PC-3 (cell line): ENCODE results near the gene BNIPL. TPM values are rescaled to one million over a fixed set of nuclear protein-coding genes. Genes with fewer than 3 reads are reported as not detected.
A peak's percentile ranks its signal among the peaks of the same experiment; 100 is the strongest.

Source experiments
- ATAC-seq: fragments of 200-7000 bp; cut with Tn5 transposase; 2 replicates; pipeline ENCODE4 v1.9.1; 2020; ENCODE audit warnings: mild to moderate bottlenecking, moderate library complexity
- BruUV-seq: library from RNA; stranded (reverse); fragments of 400-500 nt; replicated peaks from 2 replicates; lab custom pipeline; 2021; lab: Mats Ljungman, UMichigan
- CTCF ChIA-PET: fragments of 300-600 bp; sonication (Branson Sonifier 250); formaldehyde crosslinking; loops from one replicate; lab custom pipeline; 2022; ENCODE audit warnings: antibody characterized with exemption; lab: Charles Lee
- POLR2A ChIA-PET: fragments of 300-600 bp; sonication (Branson Sonifier 250); formaldehyde crosslinking; loops from one replicate; lab custom pipeline; 2022; ENCODE audit warnings: antibody characterized with exemption; ENCODE audit not compliant: unreplicated experiment; lab: Charles Lee
- DNase-seq: peaks from one replicate; pipeline ENCODE4 v3.0.0-alpha.2; 2015
- H2AFZ ChIP-seq: fragments of 300-600 bp; sonication (generic); 2 replicates; pipeline ENCODE4 v1.6.0; 2016; ENCODE audit warnings: antibody characterized with exemption, low read length
- H3F3A ChIP-seq: fragments of 300-600 bp; sonication (generic); one replicate; pipeline ENCODE4 v1.6.0; 2017; ENCODE audit warnings: antibody characterized with exemption, low read length, control low read depth, mild to moderate bottlenecking; ENCODE audit not compliant: unreplicated experiment
- H3K27ac ChIP-seq: fragments of 300-600 bp; sonication (generic); 2 replicates; pipeline ENCODE4 v1.5.1; 2016; ENCODE audit warnings: mild to moderate bottlenecking, low read length
- H3K27me3 ChIP-seq: fragments of 300-600 bp; sonication (generic); 2 replicates; pipeline ENCODE4 v1.6.1; 2016; ENCODE audit warnings: low read length, mixed read lengths
- H3K36me3 ChIP-seq: fragments of 300-600 bp; sonication (generic); 2 replicates; pipeline ENCODE4 v1.6.1; 2016; ENCODE audit warnings: low read depth, mixed run types, low read length, mixed read lengths
- H3K4me1 ChIP-seq: fragments of 300-600 bp; sonication (generic); 2 replicates; pipeline ENCODE4 v1.5.1; 2016; ENCODE audit warnings: low read length; ENCODE audit not compliant: insufficient read depth
- H3K4me2 ChIP-seq: fragments of 300-600 bp; sonication (generic); 2 replicates; pipeline ENCODE4 v1.6.0; 2016; ENCODE audit warnings: low read length
- H3K4me3 ChIP-seq: fragments of 300-600 bp; sonication (generic); 2 replicates; pipeline ENCODE4 v1.5.1; 2016; ENCODE audit warnings: mild to moderate bottlenecking, low read length, mixed read lengths
- H3K79me2 ChIP-seq: fragments of 300-600 bp; sonication (generic); 2 replicates; pipeline ENCODE4 v1.6.1; 2017; ENCODE audit warnings: low read length, mixed read lengths
- H3K9ac ChIP-seq: fragments of 300-600 bp; sonication (generic); 2 replicates; pipeline ENCODE4 v1.6.0; 2016; ENCODE audit warnings: mild to moderate bottlenecking, low read length
- H3K9me2 ChIP-seq: fragments of 300-600 bp; sonication (generic); replicated peaks from 2 replicates; pipeline ENCODE4 v1.6.1; 2016; ENCODE audit warnings: mixed run types, low read length, mixed read lengths
- H3K9me3 ChIP-seq: fragments of 300-600 bp; sonication (generic); 2 replicates; pipeline ENCODE4 v1.6.1; 2016; ENCODE audit warnings: low read length, mixed read lengths
- H4K20me1 ChIP-seq: fragments of 300-600 bp; sonication (generic); 2 replicates; pipeline ENCODE4 v1.6.1; 2016; ENCODE audit warnings: low read length, mixed read lengths
- CTCF ChIP-seq: fragments of 300-600 bp; sonication (generic); conservative IDR thresholded peaks from 2 replicates; pipeline ENCODE4 v1.5.1; 2017; ENCODE audit warnings: antibody characterized with exemption, low read depth, mild to moderate bottlenecking, low read length
- EZH2 ChIP-seq: fragments of 300-600 bp; sonication (generic); IDR thresholded peaks from one replicate; pipeline ENCODE4 v1.6.1; 2017; ENCODE audit warnings: antibody characterized with exemption, mild to moderate bottlenecking, low read length; ENCODE audit not compliant: unreplicated experiment
- EZH2phosphoT487 ChIP-seq: fragments of 300-600 bp; sonication (generic); IDR thresholded peaks from 2 replicates; pipeline ENCODE4 v1.6.1; 2018; ENCODE audit warnings: mild to moderate bottlenecking, antibody characterized with exemption, low read length, borderline replicate concordance
- intact Hi-C: fragments of 100-400 bp; cut with micrococcal nuclease; formaldehyde crosslinking; loops from 2 replicates; pipeline ENCODE4 v1.9.0; 2023
- total RNA-seq: library from RNA; depleted of rRNA; stranded (reverse); fragments of >200 nt; gene quantifications from 2 replicates; pipeline ENCODE4 v1.2.3, GENCODE V29; 2014

Gene BNIPL
- total RNA-seq, 1 experiment from 2014 or later, result 0.51 TPM

DNA sequence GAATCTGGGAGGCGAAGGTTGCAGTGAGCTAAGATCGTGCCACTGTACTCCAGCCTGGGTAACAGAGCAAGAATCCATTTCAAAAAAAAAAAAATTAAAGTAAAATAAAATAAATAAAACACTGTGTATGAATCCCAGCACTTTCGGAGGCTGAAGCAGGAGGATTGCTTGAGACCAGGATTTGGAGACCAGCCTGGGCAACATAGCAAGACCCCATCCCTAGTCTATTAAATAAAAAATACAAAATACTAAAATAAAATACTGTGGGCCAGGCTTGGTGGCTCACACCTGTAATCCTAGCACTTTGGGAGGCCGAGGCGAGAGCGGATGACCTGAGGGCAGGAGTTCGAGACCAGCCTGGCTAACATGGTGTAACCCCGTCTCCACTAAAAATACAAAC, 4.2 kb upstream of the BNIPL start:
- CTCF ChIA-PET, result no interaction called here
- no peak for ATAC-seq
- H2AFZ ChIP-seq, result no peak overlapping the region

GRCh38 chr1:151035167-151035566, 1.2 kb upstream of the BNIPL start:
- no peak for TF ChIP-seq CTCF
- no peak for TF ChIP-seq EZH2phosphoT487
- TF ChIP-seq EZH2, result no peak
- Histone ChIP-seq H3K27ac (no peak overlapping the region), H4K20me1 (no peaks in the 10 kb centered on the region), H3K36me3 (no peaks in the 10 kb centered on the region; the same call in 1 of the 2 replicates), H3K4me3 (no peak overlapping the region), H2AFZ (no peak overlapping the region), H3K9me2 (no peaks in the 10 kb centered on the region), H3K4me1 (peaks cover 5% of the 10 kb centered on the region), H3K79me2 (no peaks in the 10 kb centered on the region), H3K27me3 (no peaks in the 10 kb centered on the region), H3K9me3 (no peaks in the 10 kb centered on the region), H3F3A (no peaks in the 10 kb centered on the region), H3K9ac (no peak overlapping the region), H3K4me2 (no peak overlapping the region)
- ATAC-seq, result no peak
- intact Hi-C loops, result no loop called here
- CTCF ChIA-PET, result no interaction called here
- DNase-seq, result no peak
- POLR2A ChIA-PET, result no interaction called here
- TSS peak; percentile 23 for BruUV-seq

More for the DNA sequence above, 4.2 kb upstream of the BNIPL start:
- Histone ChIP-seq H3K4me1 (peaks cover 5% of the 10 kb centered on the region), H3K9me2 (no peaks in the 10 kb centered on the region), H4K20me1 (no peaks in the 10 kb centered on the region), H3K27ac (no peak overlapping the region), H3F3A (no peaks in the 10 kb centered on the region), H3K4me3 (no peak overlapping the region), H3K79me2 (no peaks in the 10 kb centered on the region), H3K9me3 (no peaks in the 10 kb centered on the region), H3K9ac (no peak overlapping the region), H3K36me3 (peaks cover 6% of the 10 kb centered on the region), H3K27me3 (no peaks in the 10 kb centered on the region), H3K4me2 (no peak overlapping the region)
- POLR2A ChIA-PET, result no interaction called here
- BruUV-seq, result no TSS peak
- no peak for DNase-seq
- intact Hi-C loops, result no loop called here
- TF ChIP-seq EZH2, result no peak
- TF ChIP-seq CTCF, result no peak
- TF ChIP-seq EZH2phosphoT487, result no peak

- Histone ChIP-seq H3K4me1 (peaks cover 5% of the 10 kb centered on the region), H3K4me3 (no peak overlapping the region), H2AFZ (no peak overlapping the region), H4K20me1 (no peaks in the 10 kb centered on the region), H3F3A (no peaks in the 10 kb centered on the region), H3K9me2 (no peaks in the 10 kb centered on the region), H3K4me2 (no peak overlapping the region), H3K36me3 (no peaks in the 10 kb centered on the region; the same call in 1 of the 2 replicates), H3K9ac (no peak overlapping the region), H3K27ac (no peak overlapping the region), H3K79me2 (no peaks in the 10 kb centered on the region), H3K27me3 (no peaks in the 10 kb centered on the region), H3K9me3 (no peaks in the 10 kb centered on the region)
- DNase-seq (no peak), ATAC-seq (no peak)
- TF ChIP-seq CTCF (no peak), EZH2 (no peak), EZH2phosphoT487 (no peak)
- POLR2A ChIA-PET, result no interaction called here
- CTCF ChIA-PET, result no interaction called here
- no TSS peak for BruUV-seq
- intact Hi-C loops, result no loop called here
Measured at GRCh38 chr1:151037032-151037431, 646 bp downstream of the BNIPL start.
